Muscle layer of colon (tissue), 2 donors: ENCODE results near the gene METTL26.
A peak's percentile ranks its signal among the peaks of the same experiment; 100 is the strongest.

Source experiments
- H3K27ac ChIP-seq: one replicate; pipeline ENCODE4 v1.7.0; 2013; ENCODE audit warnings: low read depth, mild to moderate bottlenecking, low read length, moderate library complexity
- H3K27me3 ChIP-seq, 2 donors: one replicate each; pipeline ENCODE4 v1.7.0; 2013; ENCODE audit warnings: low read length in 2 of 2, mild to moderate bottlenecking in 2 of 2; ENCODE audit not compliant: insufficient read depth in 2 of 2, control insufficient read depth in 1 of 2
- H3K36me3 ChIP-seq: one replicate; pipeline ENCODE4 v1.7.0; 2013; ENCODE audit warnings: mild to moderate bottlenecking, low read length; ENCODE audit not compliant: insufficient read depth
- H3K4me1 ChIP-seq: one replicate; pipeline ENCODE4 v1.7.0; 2013; ENCODE audit warnings: mild to moderate bottlenecking, low read length; ENCODE audit not compliant: insufficient read depth
- H3K4me3 ChIP-seq, 2 donors: one replicate each; pipeline ENCODE4 v1.7.0; 2013; ENCODE audit warnings: low read length in 2 of 2, low read depth in 1 of 2, mild to moderate bottlenecking in 1 of 2, moderate library complexity in 1 of 2
- H3K9ac ChIP-seq: one replicate; pipeline ENCODE4 v1.7.0; 2013; ENCODE audit warnings: low read length
- H3K9me3 ChIP-seq: one replicate; pipeline ENCODE4 v1.7.0; 2013; ENCODE audit warnings: mild to moderate bottlenecking, low read length
- donor health status: abdominal sarcoma.
- donor health status: Adenocarcinoma of cecum.

The METTL26 gene

GRCh38 chr16:648781-649589 lies 12.9 kb upstream of the METTL26 start, which contains the start of gene WDR90:
WDR90 (plus strand) TSS chr16:649365; CDS start chr16:649417, 52 bp downstream.
- Histone ChIP-seq H3K27ac (peak within 1 kb of the TSS; percentile 92), H3K9me3 (no peaks in the 10 kb centered on the region), H3K9ac (peak within 1 kb of the TSS; percentile 86), H3K27me3 (no peaks in the 10 kb centered on the region), H3K36me3 (no peaks in the 10 kb centered on the region), H3K4me1 (peaks cover 27% of the 10 kb centered on the region), H3K4me3 (peak within 1 kb of the TSS; percentile 86 to 95)

GRCh38 chr16:648071-648780 lies 12.1 kb upstream of the METTL26 start:
- peak overlapping the region; percentile 86 for H3K9ac ChIP-seq
- peaks cover 28% of the 10 kb centered on the region for H3K4me1 ChIP-seq
- peak overlapping the region; percentile 86 to 95 for H3K4me3 ChIP-seq

GRCh38 chr16:647173-647902 lies 11.2 kb upstream of the METTL26 start:
- H3K4me1 ChIP-seq, result peaks cover 36% of the 10 kb centered on the region
- H3K27me3 ChIP-seq, result no peaks in the 10 kb centered on the region
- H3K9ac ChIP-seq, result no peak overlapping the region
- peak overlapping the region; percentile 92 for H3K27ac ChIP-seq
- H3K36me3 ChIP-seq, result no peaks in the 10 kb centered on the region
- no peak overlapping the region for H3K4me3 ChIP-seq
- no peaks in the 10 kb centered on the region for H3K9me3 ChIP-seq

More at GRCh38 chr16:648071-648780, 12.1 kb upstream of the METTL26 start:
- no peaks in the 10 kb centered on the region for H3K36me3 ChIP-seq
- H3K9me3 ChIP-seq, result no peaks in the 10 kb centered on the region
- peak overlapping the region; percentile 92 for H3K27ac ChIP-seq
- H3K27me3 ChIP-seq, result no peaks in the 10 kb centered on the region

- H3K4me1 ChIP-seq, result peaks cover 36% of the 10 kb centered on the region
- no peaks in the 10 kb centered on the region for H3K36me3 ChIP-seq
- H3K9me3 ChIP-seq, result no peaks in the 10 kb centered on the region
- H3K27me3 ChIP-seq, result no peaks in the 10 kb centered on the region
- no peak overlapping the region for H3K27ac ChIP-seq
- H3K4me3 ChIP-seq, result no peak overlapping the region
- H3K9ac ChIP-seq, result no peak overlapping the region
These were observed 10.6 kb upstream of the METTL26 start for GRCh38 chr16:646679-647172.

- Histone ChIP-seq H3K27ac (no peak overlapping the region), H3K27me3 (no peaks in the 10 kb centered on the region), H3K9ac (no peak overlapping the region), H3K9me3 (no peaks in the 10 kb centered on the region), H3K4me1 (peaks cover 36% of the 10 kb centered on the region), H3K36me3 (no peaks in the 10 kb centered on the region), H3K4me3 (no peak overlapping the region)
These were observed 10.0 kb upstream of the METTL26 start for GRCh38 chr16:645852-646678.

- Histone ChIP-seq H3K27ac (no peak overlapping the region), H3K27me3 (no peaks in the 10 kb centered on the region), H3K36me3 (no peaks in the 10 kb centered on the region), H3K4me3 (no peak overlapping the region), H3K4me1 (peaks cover 26% of the 10 kb centered on the region), H3K9ac (no peak overlapping the region), H3K9me3 (no peaks in the 10 kb centered on the region)
These were observed 8.5 kb upstream of the METTL26 start for GRCh38 chr16:644556-644955.

GRCh38 chr16:643050-643368 lies 6.9 kb upstream of the METTL26 start:
- Histone ChIP-seq H3K9ac (peak overlapping the region; percentile 30), H3K4me1 (peaks cover 21% of the 10 kb centered on the region), H3K9me3 (no peaks in the 10 kb centered on the region), H3K36me3 (no peaks in the 10 kb centered on the region), H3K4me3 (peak overlapping the region; percentile 68 to 91), H3K27me3 (no peaks in the 10 kb centered on the region), H3K27ac (peak overlapping the region; percentile 80)

- Histone ChIP-seq H3K36me3 (no peaks in the 10 kb centered on the region), H3K9me3 (no peaks in the 10 kb centered on the region), H3K27ac (peak overlapping the region; percentile 80), H3K27me3 (no peaks in the 10 kb centered on the region), H3K4me1 (peaks cover 16% of the 10 kb centered on the region), H3K4me3 (peak overlapping the region; percentile 68 to 91), H3K9ac (peak overlapping the region; percentile 30)
These were observed 6.3 kb upstream of the METTL26 start for GRCh38 chr16:642189-643049.

- H3K27ac ChIP-seq, result peak within 1 kb of the TSS; percentile 80
These were observed 5.5 kb upstream of the METTL26 start, which contains the start of gene MCRIP2 for GRCh38 chr16:641326-642188. MCRIP2 (plus strand) TSS chr16:641828; CDS start chr16:641992, 164 bp downstream.

More at GRCh38 chr16:641326-642188, 5.5 kb upstream of the METTL26 start, which contains the start of gene MCRIP2:
- H3K9me3 ChIP-seq, result no peaks in the 10 kb centered on the region
- H3K4me1 ChIP-seq, result peaks cover 9% of the 10 kb centered on the region
- no peaks in the 10 kb centered on the region for H3K36me3 ChIP-seq
- peak within 1 kb of the TSS; percentile 84 for H3K9ac ChIP-seq
- peak within 1 kb of the TSS; percentile 68 to 91 for H3K4me3 ChIP-seq
- no peaks in the 10 kb centered on the region for H3K27me3 ChIP-seq
